Measurements from ENCODE around the gene EML6. TPM values are rescaled to one million over a fixed set of nuclear protein-coding genes. Genes with fewer than 3 reads are reported as not detected.

The EML6 gene
- total RNA-seq, 2 experiments from 2014 or later: 1.2 to 1.7 TPM

DNA sequence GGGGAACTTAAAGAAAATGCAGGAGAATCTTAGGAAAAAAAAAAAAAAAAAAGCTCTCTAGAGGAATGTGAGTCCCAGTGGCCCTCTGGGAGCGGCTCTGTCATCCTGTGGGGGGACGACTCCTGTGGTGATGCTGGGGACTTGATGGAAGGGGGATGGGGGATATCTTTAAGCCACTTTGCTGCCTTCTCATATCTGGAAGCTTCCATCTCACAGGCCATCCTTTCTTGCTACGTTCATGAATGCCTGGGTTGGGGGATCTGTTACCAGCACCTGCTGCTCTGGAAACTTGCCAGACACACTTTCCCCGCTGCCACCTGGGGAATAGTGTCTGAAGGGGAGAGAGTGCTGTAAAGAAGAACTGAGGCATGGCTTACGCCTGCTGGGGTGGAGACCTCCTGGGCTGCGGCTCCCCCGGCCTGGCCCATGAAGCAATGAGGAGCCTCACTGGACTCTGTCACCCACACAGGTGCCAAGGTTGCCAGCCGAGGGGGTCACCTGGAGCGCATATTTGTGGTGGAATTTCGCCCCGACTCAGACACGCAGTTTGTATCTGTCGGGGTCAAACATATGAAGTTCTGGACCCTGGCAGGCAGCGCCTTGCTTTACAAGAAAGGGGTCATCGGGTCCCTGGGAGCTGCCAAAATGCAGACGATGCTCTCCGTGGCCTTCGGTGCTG, 234.0 kb downstream of the EML6 start:
- CTCF ChIA-PET: no interaction called here
- Mint-ChIP-seq H3K36me3 (ENCODE audit: low read depth) (no peaks in the 10 kb centered on the region), H3K9me3 (no peaks in the 10 kb centered on the region), H3K27me3 (no peaks in the 10 kb centered on the region), H3K4me1 (ENCODE audit: low read depth) (peaks cover 4% of the 10 kb centered on the region), H3K27ac (no peak overlapping the region), H3K4me3 (no peak overlapping the region)
- ATAC-seq: no peak
- TF ChIP-seq, protein P1, sequence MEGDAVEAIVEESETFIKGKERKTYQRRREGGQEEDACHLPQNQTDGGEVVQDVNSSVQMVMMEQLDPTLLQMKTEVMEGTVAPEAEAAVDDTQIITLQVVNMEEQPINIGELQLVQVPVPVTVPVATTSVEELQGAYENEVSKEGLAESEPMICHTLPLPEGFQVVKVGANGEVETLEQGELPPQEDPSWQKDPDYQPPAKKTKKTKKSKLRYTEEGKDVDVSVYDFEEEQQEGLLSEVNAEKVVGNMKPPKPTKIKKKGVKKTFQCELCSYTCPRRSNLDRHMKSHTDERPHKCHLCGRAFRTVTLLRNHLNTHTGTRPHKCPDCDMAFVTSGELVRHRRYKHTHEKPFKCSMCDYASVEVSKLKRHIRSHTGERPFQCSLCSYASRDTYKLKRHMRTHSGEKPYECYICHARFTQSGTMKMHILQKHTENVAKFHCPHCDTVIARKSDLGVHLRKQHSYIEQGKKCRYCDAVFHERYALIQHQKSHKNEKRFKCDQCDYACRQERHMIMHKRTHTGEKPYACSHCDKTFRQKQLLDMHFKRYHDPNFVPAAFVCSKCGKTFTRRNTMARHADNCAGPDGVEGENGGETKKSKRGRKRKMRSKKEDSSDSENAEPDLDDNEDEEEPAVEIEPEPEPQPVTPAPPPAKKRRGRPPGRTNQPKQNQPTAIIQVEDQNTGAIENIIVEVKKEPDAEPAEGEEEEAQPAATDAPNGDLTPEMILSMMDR (IDR thresholded peaks at IDR 0.05): no peak
- no peak for DNase-seq
- POLR2A ChIA-PET: no interaction called here
- intact Hi-C loops (cut with micrococcal nuclease): no loop called here

GRCh38 chr2:54958717-54959371, 235.4 kb downstream of the EML6 start:
- intact Hi-C loops (cut with micrococcal nuclease): no loop called here
- no peak for DNase-seq
- Mint-ChIP-seq H3K4me3 (no peak overlapping the region), H3K9me3 (no peaks in the 10 kb centered on the region), H3K27me3 (no peaks in the 10 kb centered on the region), H3K27ac (no peak overlapping the region), H3K36me3 (ENCODE audit: low read depth) (no peaks in the 10 kb centered on the region), H3K4me1 (ENCODE audit: low read depth) (no peaks in the 10 kb centered on the region)
- ChIA-PET POLR2A (no interaction called here), CTCF (no interaction called here)
- TF ChIP-seq, protein P1 (IDR thresholded peaks at IDR 0.05): no peak
- ATAC-seq: no peak

DNA sequence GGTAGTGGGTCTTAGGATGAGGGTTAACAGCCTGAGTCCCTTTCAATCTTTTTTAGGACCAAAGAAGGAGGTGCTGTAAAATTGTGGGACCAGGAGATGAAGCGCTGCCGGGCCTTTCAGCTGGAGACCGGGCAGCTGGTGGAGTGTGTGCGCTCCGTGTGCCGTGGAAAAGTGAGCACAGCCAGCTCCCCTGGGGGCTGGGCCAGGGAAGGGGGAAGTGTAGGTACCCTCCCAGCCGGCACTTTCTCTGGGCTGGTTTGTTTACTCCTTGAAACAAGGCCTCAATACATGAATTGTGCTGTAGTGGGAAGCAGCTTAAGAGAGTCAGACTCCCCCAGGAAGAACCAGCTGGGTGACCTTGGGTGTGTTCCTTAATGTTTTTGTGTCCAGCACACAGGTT, 236.7 kb downstream of the EML6 start:
- H3K4me3 Mint-ChIP-seq: no peak overlapping the region
- ChIA-PET POLR2A (no interaction called here), CTCF (interaction anchor here (0.7 to 0.8 kb wide), 2 partner anchors 20 to 208 kb away, joined by 4 to 6 read pairs; no protein-coding TSS in a partner anchor)
- H3K4me1 Mint-ChIP-seq (ENCODE audit: low read depth): peaks cover 3% of the 10 kb centered on the region
- intact Hi-C loops (cut with micrococcal nuclease): no loop called here
- ATAC-seq (no peak), DNase-seq (no peak)
- TF ChIP-seq, protein P1 (IDR thresholded peaks at IDR 0.05): no peak
- no peaks in the 10 kb centered on the region for H3K27me3 Mint-ChIP-seq
- H3K9me3 Mint-ChIP-seq: no peaks in the 10 kb centered on the region
- H3K36me3 Mint-ChIP-seq (ENCODE audit: low read depth): no peaks in the 10 kb centered on the region
- no peak overlapping the region for H3K27ac Mint-ChIP-seq

DNA sequence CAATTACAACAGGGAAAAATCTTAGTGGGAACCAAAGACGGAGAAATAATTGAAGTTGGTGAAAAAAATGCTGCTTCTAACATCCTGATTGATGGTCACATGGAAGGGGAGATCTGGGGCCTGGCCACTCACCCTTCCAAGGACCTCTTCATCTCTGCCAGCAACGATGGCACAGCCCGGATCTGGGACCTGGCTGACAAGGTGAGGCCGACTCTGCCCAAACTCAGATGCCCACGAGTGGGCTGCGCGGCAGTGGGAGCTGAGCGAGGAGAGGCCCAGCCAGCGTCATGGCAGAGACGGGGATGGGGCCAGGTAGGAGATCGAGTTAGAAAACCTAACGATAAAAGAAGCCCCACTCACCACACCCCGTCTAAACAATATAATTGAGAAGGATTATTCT, 239.0 kb downstream of the EML6 start:
- H3K36me3 Mint-ChIP-seq (ENCODE audit: low read depth): peaks cover 2% of the 10 kb centered on the region
- ChIA-PET POLR2A (no interaction called here), CTCF (interaction anchor here (1.1 kb wide), 1 partner anchor 32 kb away, joined by 3 read pairs; no protein-coding TSS in a partner anchor)
- no peak overlapping the region for H3K27ac Mint-ChIP-seq
- intact Hi-C loops (cut with micrococcal nuclease): no loop called here
- peaks cover 20% of the 10 kb centered on the region for H3K4me1 Mint-ChIP-seq (ENCODE audit: low read depth)
- H3K27me3 Mint-ChIP-seq: no peaks in the 10 kb centered on the region
- ATAC-seq: no peak
- H3K9me3 Mint-ChIP-seq: no peaks in the 10 kb centered on the region
- TF ChIP-seq, protein P1 (IDR thresholded peaks at IDR 0.05): no peak
- no peak for DNase-seq
- H3K4me3 Mint-ChIP-seq: no peak overlapping the region

GRCh38 chr2:54962935-54963440, 239.5 kb downstream of the EML6 start:
- TF ChIP-seq, protein P1 (IDR thresholded peaks at IDR 0.05): no peak
- ATAC-seq: no peak
- no peaks in the 10 kb centered on the region for H3K27me3 Mint-ChIP-seq
- intact Hi-C loops (cut with micrococcal nuclease): no loop called here
- no peak overlapping the region for H3K27ac Mint-ChIP-seq
- ChIA-PET CTCF (interaction anchor here (1.1 kb wide), 1 partner anchor 31 kb away, joined by 3 read pairs; no protein-coding TSS in a partner anchor), POLR2A (no interaction called here)
- DNase-seq: no peak
- H3K4me3 Mint-ChIP-seq: no peak overlapping the region
- no peaks in the 10 kb centered on the region for H3K9me3 Mint-ChIP-seq
- peaks cover 20% of the 10 kb centered on the region for H3K4me1 Mint-ChIP-seq (ENCODE audit: low read depth)
- peaks cover 2% of the 10 kb centered on the region for H3K36me3 Mint-ChIP-seq (ENCODE audit: low read depth)

Measured in activated CD8-positive, alpha-beta T cell treated with anti-CD3 and anti-CD28 coated beads for 36 hours (primary cell).